ENCODE data around the gene MRPL43. TPM values are rescaled to one million over a fixed set of nuclear protein-coding genes. Genes with fewer than 3 reads are reported as not detected.

MRPL43 gene
- polyA plus RNA-seq, 1 experiment, result 72.3 TPM

- no peaks in the 10 kb centered on the region for H3K27me3 ChIP-seq (ENCODE audit: control insufficient read depth, insufficient read depth, low read length)
- ChIA-PET CTCF (interaction anchor here (1.5 kb wide), 1 partner anchor 51 kb away, joined by 3 read pairs; no protein-coding TSS in a partner anchor), POLR2A (no interaction called here)
- no peaks in the 10 kb centered on the region for H3K9me3 ChIP-seq (ENCODE audit: control insufficient read depth, insufficient read depth, low read length)
- no peak for TF ChIP-seq CTCF (IDR thresholded peaks at IDR 0.05; ENCODE audit: low read depth, low read length)
- DNase-seq (ENCODE audit: low read depth, low spot score), result no peak
- H3K4me3 ChIP-seq (ENCODE audit: low read depth, low read length), result no peak overlapping the region
- H3K27ac ChIP-seq (ENCODE audit: low read depth, low read length), result no peak overlapping the region
Observed at GRCh38 chr10:100963826-100964225, 23.5 kb downstream of the MRPL43 start.

- POLR2A ChIA-PET, result no interaction called here
- no peak for DNase-seq (ENCODE audit: low read depth, low spot score)
- CTCF ChIA-PET, result interaction anchor here (0.9 kb wide), 1 partner anchor 51 kb away, joined by 3 read pairs; no protein-coding TSS in a partner anchor
Observed at GRCh38 chr10:100962351-100963080, 24.8 kb downstream of the MRPL43 start.

GRCh38 chr10:100960251-100960650, 27.0 kb downstream of the MRPL43 start:
- no peak for DNase-seq (ENCODE audit: low read depth, low spot score)
- ChIA-PET POLR2A (no interaction called here), CTCF (no interaction called here)
- H3K9me3 ChIP-seq (ENCODE audit: control insufficient read depth, insufficient read depth, low read length), result no peaks in the 10 kb centered on the region
- TF ChIP-seq CTCF (IDR thresholded peaks at IDR 0.05; ENCODE audit: low read depth, low read length), result no peak
- no peak overlapping the region for H3K27ac ChIP-seq (ENCODE audit: low read depth, low read length)
- H3K4me3 ChIP-seq (ENCODE audit: low read depth, low read length), result no peak overlapping the region
- H3K27me3 ChIP-seq (ENCODE audit: control insufficient read depth, insufficient read depth, low read length), result no peaks in the 10 kb centered on the region

More at GRCh38 chr10:100962351-100963080, 24.8 kb downstream of the MRPL43 start:
- Histone ChIP-seq H3K9me3 (ENCODE audit: control insufficient read depth, insufficient read depth, low read length) (no peaks in the 10 kb centered on the region), H3K27me3 (ENCODE audit: control insufficient read depth, insufficient read depth, low read length) (no peaks in the 10 kb centered on the region), H3K27ac (ENCODE audit: low read depth, low read length) (no peak overlapping the region), H3K4me3 (ENCODE audit: low read depth, low read length) (no peak overlapping the region)
- TF ChIP-seq CTCF (IDR thresholded peaks at IDR 0.05; ENCODE audit: low read depth, low read length), result no peak

GRCh38 chr10:100948916-100949315, 38.4 kb downstream of the MRPL43 start:
- ChIA-PET POLR2A (no interaction called here), CTCF (interaction anchor here (1.6 kb wide), 1 partner anchor 71 kb away, joined by 4 read pairs; no protein-coding TSS in a partner anchor)
- H3K4me3 ChIP-seq (ENCODE audit: low read depth, low read length), result no peak overlapping the region
- no peaks in the 10 kb centered on the region for H3K9me3 ChIP-seq (ENCODE audit: control insufficient read depth, insufficient read depth, low read length)
- no peak for TF ChIP-seq CTCF (IDR thresholded peaks at IDR 0.05; ENCODE audit: low read depth, low read length)
- H3K27me3 ChIP-seq (ENCODE audit: control insufficient read depth, insufficient read depth, low read length), result no peaks in the 10 kb centered on the region
- no peak for DNase-seq (ENCODE audit: low read depth, low spot score)
- H3K27ac ChIP-seq (ENCODE audit: low read depth, low read length), result no peak overlapping the region

- H3K9me3 ChIP-seq (ENCODE audit: control insufficient read depth, insufficient read depth, low read length), result no peaks in the 10 kb centered on the region
- POLR2A ChIA-PET, result no interaction called here
- no peak overlapping the region for H3K27ac ChIP-seq (ENCODE audit: low read depth, low read length)
- H3K27me3 ChIP-seq (ENCODE audit: control insufficient read depth, insufficient read depth, low read length), result no peaks in the 10 kb centered on the region
- DNase-seq (ENCODE audit: low read depth, low spot score), result no peak
- H3K4me3 ChIP-seq (ENCODE audit: low read depth, low read length), result no peak overlapping the region
- CTCF ChIA-PET, result no interaction called here
- no peak for TF ChIP-seq CTCF (IDR thresholded peaks at IDR 0.05; ENCODE audit: low read depth, low read length)
Observed at GRCh38 chr10:100945754-100946153, 41.5 kb downstream of the MRPL43 start.

All from AG04450 (cell line).